Osteocyte (in vitro differentiated cells): ENCODE results near the gene TPK1. TPM values are rescaled to one million over a fixed set of nuclear protein-coding genes. Genes with fewer than 3 reads are reported as not detected.

Source experiments
- DNase-seq: peaks from one replicate; pipeline ENCODE4 v3.0.0; 2021; ENCODE audit warnings: mixed read lengths; ENCODE audit not compliant: unreplicated experiment; ENCODE audit errors: extremely low spot score
- H3K27ac Mint-ChIP-seq: one replicate; pipeline ENCODE4 v1.8.0; 2021; ENCODE audit warnings: mild to moderate bottlenecking, mixed read lengths; ENCODE audit not compliant: unreplicated experiment
- H3K27me3 Mint-ChIP-seq: one replicate; pipeline ENCODE4 v1.8.0; 2021; ENCODE audit warnings: mixed read lengths; ENCODE audit not compliant: unreplicated experiment
- H3K36me3 Mint-ChIP-seq: one replicate; pipeline ENCODE4 v1.8.0; 2021; ENCODE audit warnings: mixed read lengths; ENCODE audit not compliant: unreplicated experiment
- H3K4me1 Mint-ChIP-seq: one replicate; pipeline ENCODE4 v1.8.0; 2021; ENCODE audit warnings: mixed read lengths; ENCODE audit not compliant: unreplicated experiment
- H3K4me3 Mint-ChIP-seq: one replicate; pipeline ENCODE4 v1.8.0; 2021; ENCODE audit warnings: mild to moderate bottlenecking, moderate library complexity, mixed read lengths; ENCODE audit not compliant: unreplicated experiment
- H3K9me3 Mint-ChIP-seq: one replicate; pipeline ENCODE4 v1.8.0; 2021; ENCODE audit warnings: mixed read lengths; ENCODE audit not compliant: unreplicated experiment
- total RNA-seq: library from RNA; stranded (reverse); gene quantifications from 2 replicates; pipeline ENCODE4 v1.2.1, GENCODE V29; 2021
- TF ChIP-seq, protein P1 (sequence below): fragments of 200-600 bp; sonication (generic); IDR thresholded peaks from 2 replicates; pipeline ENCODE4 v1.5.0; 2021; ENCODE audit warnings: antibody characterized with exemption, mild to moderate bottlenecking, moderate library complexity

Gene TPK1
- total RNA-seq, 1 donor from 2014 or later: 5.6 TPM

GRCh38 chr7:144787127-144787526 lies 48.7 kb downstream of the TPK1 start:
- Mint-ChIP-seq H3K36me3 (no peaks in the 10 kb centered on the region), H3K4me3 (no peak overlapping the region), H3K27ac (no peak overlapping the region), H3K27me3 (peaks cover 3% of the 10 kb centered on the region), H3K4me1 (no peaks in the 10 kb centered on the region), H3K9me3 (no peaks in the 10 kb centered on the region)
- no peak for DNase-seq
- TF ChIP-seq, protein P1, sequence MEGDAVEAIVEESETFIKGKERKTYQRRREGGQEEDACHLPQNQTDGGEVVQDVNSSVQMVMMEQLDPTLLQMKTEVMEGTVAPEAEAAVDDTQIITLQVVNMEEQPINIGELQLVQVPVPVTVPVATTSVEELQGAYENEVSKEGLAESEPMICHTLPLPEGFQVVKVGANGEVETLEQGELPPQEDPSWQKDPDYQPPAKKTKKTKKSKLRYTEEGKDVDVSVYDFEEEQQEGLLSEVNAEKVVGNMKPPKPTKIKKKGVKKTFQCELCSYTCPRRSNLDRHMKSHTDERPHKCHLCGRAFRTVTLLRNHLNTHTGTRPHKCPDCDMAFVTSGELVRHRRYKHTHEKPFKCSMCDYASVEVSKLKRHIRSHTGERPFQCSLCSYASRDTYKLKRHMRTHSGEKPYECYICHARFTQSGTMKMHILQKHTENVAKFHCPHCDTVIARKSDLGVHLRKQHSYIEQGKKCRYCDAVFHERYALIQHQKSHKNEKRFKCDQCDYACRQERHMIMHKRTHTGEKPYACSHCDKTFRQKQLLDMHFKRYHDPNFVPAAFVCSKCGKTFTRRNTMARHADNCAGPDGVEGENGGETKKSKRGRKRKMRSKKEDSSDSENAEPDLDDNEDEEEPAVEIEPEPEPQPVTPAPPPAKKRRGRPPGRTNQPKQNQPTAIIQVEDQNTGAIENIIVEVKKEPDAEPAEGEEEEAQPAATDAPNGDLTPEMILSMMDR: no peak

DNA sequence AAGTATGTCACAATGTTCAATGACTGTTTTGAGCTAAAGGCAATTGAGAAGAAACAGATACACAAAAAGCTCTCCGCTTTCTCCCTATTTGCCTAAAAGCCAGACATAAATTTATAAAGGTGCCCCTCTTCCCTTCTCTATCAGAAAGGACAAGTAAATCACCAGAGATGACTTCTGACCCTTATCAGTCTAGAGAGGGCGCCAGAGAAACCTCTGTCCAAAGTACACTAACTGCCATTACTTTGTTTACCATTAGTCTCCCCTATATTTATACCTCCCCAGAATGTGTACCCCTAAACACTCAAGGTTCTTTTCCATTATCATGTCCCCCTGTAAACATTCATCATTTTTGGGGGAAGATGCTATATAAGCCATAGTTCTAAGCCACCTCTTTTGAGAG lies 49.3 kb downstream of the TPK1 start:
- Mint-ChIP-seq H3K27ac (no peak overlapping the region), H3K4me3 (no peak overlapping the region), H3K9me3 (no peaks in the 10 kb centered on the region), H3K36me3 (no peaks in the 10 kb centered on the region), H3K4me1 (no peaks in the 10 kb centered on the region), H3K27me3 (peaks cover 3% of the 10 kb centered on the region)
- DNase-seq: no peak
- TF ChIP-seq, protein P1: no peak

DNA sequence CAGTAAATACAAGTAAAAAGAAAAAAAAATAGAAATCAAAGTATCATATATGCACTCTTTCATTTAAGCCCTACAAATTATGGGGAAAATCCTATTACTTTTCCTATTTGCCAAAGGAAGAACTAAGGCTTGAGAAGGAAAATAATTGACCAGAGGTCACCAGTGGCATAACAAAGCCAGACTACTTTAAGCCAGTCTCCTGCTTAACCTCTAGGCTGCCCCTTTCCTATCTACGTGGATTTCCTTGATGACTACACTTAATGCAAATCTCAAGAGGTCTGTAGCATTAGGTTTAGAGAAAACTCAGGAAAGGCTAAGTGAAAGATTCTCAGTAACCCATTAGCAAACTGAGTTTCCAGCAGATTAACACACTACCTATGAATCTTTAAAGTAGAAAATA lies 49.8 kb downstream of the TPK1 start:
- no peaks in the 10 kb centered on the region for H3K4me1 Mint-ChIP-seq
- TF ChIP-seq, protein P1: no peak

GRCh38 chr7:144785521-144785920 lies 50.3 kb downstream of the TPK1 start:
- Mint-ChIP-seq H3K4me1 (no peaks in the 10 kb centered on the region), H3K27ac (no peak overlapping the region), H3K9me3 (no peaks in the 10 kb centered on the region), H3K27me3 (peaks cover 3% of the 10 kb centered on the region), H3K4me3 (no peak overlapping the region), H3K36me3 (no peaks in the 10 kb centered on the region)
- no peak for DNase-seq
- TF ChIP-seq, protein P1: no peak

More for the DNA sequence above, 49.8 kb downstream of the TPK1 start:
- Mint-ChIP-seq H3K4me3 (no peak overlapping the region), H3K27ac (no peak overlapping the region), H3K27me3 (peaks cover 3% of the 10 kb centered on the region), H3K36me3 (no peaks in the 10 kb centered on the region), H3K9me3 (no peaks in the 10 kb centered on the region)
- no peak for DNase-seq

- H3K36me3 Mint-ChIP-seq: no peaks in the 10 kb centered on the region
- H3K4me1 Mint-ChIP-seq: no peaks in the 10 kb centered on the region
- no peaks in the 10 kb centered on the region for H3K9me3 Mint-ChIP-seq
- no peak for DNase-seq
- no peak overlapping the region for H3K4me3 Mint-ChIP-seq
- H3K27ac Mint-ChIP-seq: no peak overlapping the region
- TF ChIP-seq, protein P1: no peak
- peaks cover 3% of the 10 kb centered on the region for H3K27me3 Mint-ChIP-seq
These were observed 50.9 kb downstream of the TPK1 start for GRCh38 chr7:144784943-144785342.
